Lower lobe of right lung (tissue), 2 donors: ENCODE results near the gene AHI1. TPM values are rescaled to one million over a fixed set of nuclear protein-coding genes. Genes with fewer than 3 reads are reported as not detected.

Source experiments
- ATAC-seq, 2 donors: fragments of 200-7000 bp; cut with Tn5 transposase; one replicate each; pipeline ENCODE4 v1.9.1; 2020 to 2022; ENCODE audit warnings: mild to moderate bottlenecking in 2 of 2, moderate library complexity in 2 of 2
- DNase-seq: peaks from one replicate; pipeline ENCODE4 v3.0.0-alpha.2; 2020
- H3K27ac ChIP-seq: fragments of 200-600 bp; one replicate; pipeline ENCODE4 v1.8.0; 2022
- H3K27me3 ChIP-seq: fragments of 200-600 bp; one replicate; pipeline ENCODE4 v1.8.0; 2022; ENCODE audit warnings: low read depth
- H3K36me3 ChIP-seq: fragments of 200-600 bp; one replicate; pipeline ENCODE4 v1.8.0; 2022; ENCODE audit warnings: mild to moderate bottlenecking
- H3K4me1 ChIP-seq: fragments of 200-600 bp; one replicate; pipeline ENCODE4 v1.8.0; 2022
- H3K4me3 ChIP-seq: fragments of 200-600 bp; one replicate; pipeline ENCODE4 v1.8.0; 2022; ENCODE audit warnings: mild to moderate bottlenecking
- H3K9me3 ChIP-seq: fragments of 200-600 bp; one replicate; pipeline ENCODE4 v1.8.0; 2022
- intact Hi-C: fragments of 100-400 bp; cut with DNase I; formaldehyde crosslinking; loops from one replicate; pipeline ENCODE4 v1.11.0; 2022
- total RNA-seq: library from RNA; stranded (reverse); fragmentation: NEBNext Ultra II Directional; extraction: Animal tissue kit (Norgen Biotek cat#: 25700); gene quantifications from one replicate; pipeline ENCODE4 v1.2.1, GENCODE V29; 2021
- TF ChIP-seq, protein P1 (sequence below): fragments of 200-600 bp; IDR thresholded peaks from one replicate; pipeline ENCODE4 v1.8.0; 2022; ENCODE audit warnings: antibody characterized with exemption, mild to moderate bottlenecking
- donor health status: DM: no; HTN: yes; CAD: no; lungs with severe emphysema.

AHI1 gene
- total RNA-seq, 1 donor from 2014 or later: 31.7 TPM

DNA sequence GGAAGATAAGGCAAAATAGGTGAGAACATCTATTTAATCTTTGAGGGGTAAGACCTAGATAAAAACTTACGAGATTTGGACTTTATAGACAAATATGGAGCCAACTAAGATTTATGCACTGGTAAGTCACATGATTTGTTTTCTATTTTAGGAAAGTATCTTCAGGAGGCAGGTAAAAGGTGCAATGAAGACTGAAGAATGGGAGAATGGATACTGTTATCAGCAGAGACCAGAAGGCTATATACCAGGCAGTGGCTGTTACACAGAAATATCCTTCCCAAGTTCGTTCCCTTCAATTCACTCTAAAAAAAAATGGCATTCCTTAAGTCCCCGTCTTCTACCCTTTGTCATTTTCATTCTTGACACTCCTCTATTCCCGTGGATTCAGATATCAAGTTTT lies 192.7 kb downstream of the AHI1 start:
- no peaks in the 10 kb centered on the region for H3K27me3 ChIP-seq
- H3K4me1 ChIP-seq: no peaks in the 10 kb centered on the region
- H3K27ac ChIP-seq: no peak overlapping the region
- no peaks in the 10 kb centered on the region for H3K36me3 ChIP-seq
- DNase-seq (no peak), ATAC-seq (no peak)
- intact Hi-C loops: no loop called here
- H3K9me3 ChIP-seq: no peaks in the 10 kb centered on the region
- TF ChIP-seq, protein P1, sequence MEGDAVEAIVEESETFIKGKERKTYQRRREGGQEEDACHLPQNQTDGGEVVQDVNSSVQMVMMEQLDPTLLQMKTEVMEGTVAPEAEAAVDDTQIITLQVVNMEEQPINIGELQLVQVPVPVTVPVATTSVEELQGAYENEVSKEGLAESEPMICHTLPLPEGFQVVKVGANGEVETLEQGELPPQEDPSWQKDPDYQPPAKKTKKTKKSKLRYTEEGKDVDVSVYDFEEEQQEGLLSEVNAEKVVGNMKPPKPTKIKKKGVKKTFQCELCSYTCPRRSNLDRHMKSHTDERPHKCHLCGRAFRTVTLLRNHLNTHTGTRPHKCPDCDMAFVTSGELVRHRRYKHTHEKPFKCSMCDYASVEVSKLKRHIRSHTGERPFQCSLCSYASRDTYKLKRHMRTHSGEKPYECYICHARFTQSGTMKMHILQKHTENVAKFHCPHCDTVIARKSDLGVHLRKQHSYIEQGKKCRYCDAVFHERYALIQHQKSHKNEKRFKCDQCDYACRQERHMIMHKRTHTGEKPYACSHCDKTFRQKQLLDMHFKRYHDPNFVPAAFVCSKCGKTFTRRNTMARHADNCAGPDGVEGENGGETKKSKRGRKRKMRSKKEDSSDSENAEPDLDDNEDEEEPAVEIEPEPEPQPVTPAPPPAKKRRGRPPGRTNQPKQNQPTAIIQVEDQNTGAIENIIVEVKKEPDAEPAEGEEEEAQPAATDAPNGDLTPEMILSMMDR: no peak
- H3K4me3 ChIP-seq: no peak overlapping the region

DNA sequence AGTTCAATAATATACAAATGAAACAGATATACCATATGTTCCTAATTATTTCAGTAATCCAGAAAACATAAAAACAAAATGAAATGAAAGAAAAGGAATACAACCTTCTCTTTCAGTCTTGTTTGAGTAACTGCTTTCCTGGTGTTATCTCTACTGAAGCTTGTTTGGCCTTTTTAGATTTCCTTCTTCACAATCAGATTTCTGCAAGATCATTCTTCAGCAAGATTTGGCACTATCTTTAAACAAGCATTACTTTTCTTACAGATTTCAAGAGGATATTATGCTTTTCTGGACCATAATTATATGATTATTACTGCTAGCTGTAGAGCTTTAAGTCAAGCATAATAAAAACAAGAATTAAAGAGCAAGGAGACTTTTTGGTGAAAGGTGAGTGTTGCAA lies 196.2 kb downstream of the AHI1 start:
- Histone ChIP-seq H3K4me3 (no peak overlapping the region), H3K4me1 (no peaks in the 10 kb centered on the region), H3K36me3 (no peaks in the 10 kb centered on the region), H3K27me3 (no peaks in the 10 kb centered on the region), H3K9me3 (no peaks in the 10 kb centered on the region), H3K27ac (no peak overlapping the region)
- TF ChIP-seq, protein P1: no peak
- ATAC-seq: no peak
- intact Hi-C loops: no loop called here
- no peak for DNase-seq

DNA sequence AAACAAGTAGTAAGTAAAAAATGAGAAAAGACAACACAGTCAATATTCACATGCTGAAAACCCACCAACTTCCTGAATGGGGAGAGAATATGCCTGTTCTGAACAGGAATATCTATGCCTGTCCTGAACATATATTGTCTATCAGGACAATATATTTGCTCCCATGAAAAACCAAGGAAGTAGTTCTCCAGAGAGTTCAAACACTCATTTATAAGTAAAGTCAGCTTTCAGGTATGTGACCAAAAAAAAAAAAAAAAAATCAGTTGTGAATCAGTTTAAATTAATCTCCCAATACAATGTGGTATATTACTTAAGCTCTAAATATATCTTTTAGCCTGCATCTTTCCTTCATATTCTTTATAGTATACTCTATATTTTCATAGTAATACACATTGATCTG lies 197.0 kb downstream of the AHI1 start:
- no peaks in the 10 kb centered on the region for H3K9me3 ChIP-seq
- H3K4me1 ChIP-seq: no peaks in the 10 kb centered on the region
- DNase-seq (no peak), ATAC-seq (no peak)
- H3K27me3 ChIP-seq: no peaks in the 10 kb centered on the region
- no peak overlapping the region for H3K4me3 ChIP-seq
- no peaks in the 10 kb centered on the region for H3K36me3 ChIP-seq
- intact Hi-C loops: no loop called here
- TF ChIP-seq, protein P1: no peak
- H3K27ac ChIP-seq: no peak overlapping the region

DNA sequence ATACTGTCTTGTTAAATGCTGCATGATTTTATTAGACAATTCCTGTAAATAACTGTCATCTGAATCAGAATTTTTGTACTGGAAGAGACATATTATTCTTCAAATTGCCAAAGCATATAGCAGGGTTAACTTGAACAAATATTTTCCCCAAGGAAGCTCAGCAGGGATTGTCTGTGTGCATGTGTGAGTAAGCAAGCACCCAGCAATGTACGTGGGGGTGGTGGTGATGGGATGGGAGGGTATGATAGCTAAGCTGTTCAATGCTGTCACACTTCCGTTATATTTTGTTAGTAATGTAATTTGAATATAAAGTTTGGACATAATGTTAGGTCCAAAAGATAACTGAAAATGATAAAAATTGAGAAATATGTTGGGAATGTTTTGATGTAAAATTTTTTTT lies 198.3 kb downstream of the AHI1 start:
- no peak for ATAC-seq
- intact Hi-C loops: no loop called here
- no peak overlapping the region for H3K4me3 ChIP-seq

DNA sequence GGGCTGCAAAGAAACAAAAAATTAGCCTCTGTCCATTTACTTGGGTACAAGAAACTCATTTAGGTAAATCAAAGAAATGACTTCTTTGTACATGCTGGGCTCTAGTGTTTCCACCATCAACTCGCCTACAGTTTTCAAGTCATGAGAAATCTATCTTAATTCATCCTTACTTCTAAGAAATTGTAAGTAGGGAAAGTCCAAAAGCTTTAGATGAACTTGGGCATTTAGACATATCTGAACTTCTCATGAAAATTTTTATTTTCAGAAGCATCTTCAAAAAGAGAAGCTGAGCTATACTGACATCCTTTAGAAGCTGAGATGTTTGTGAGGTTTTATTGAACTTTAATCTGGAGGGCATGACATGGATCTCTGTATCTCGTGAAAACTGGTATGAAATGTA lies 199.1 kb downstream of the AHI1 start:
- intact Hi-C loops: no loop called here
- no peaks in the 10 kb centered on the region for H3K27me3 ChIP-seq
- DNase-seq: no peak
- TF ChIP-seq, protein P1: no peak
- H3K27ac ChIP-seq: no peak overlapping the region
- no peaks in the 10 kb centered on the region for H3K36me3 ChIP-seq
- no peak overlapping the region for H3K4me3 ChIP-seq
- no peak for ATAC-seq
- no peaks in the 10 kb centered on the region for H3K4me1 ChIP-seq
- no peaks in the 10 kb centered on the region for H3K9me3 ChIP-seq

More for the DNA sequence above, 198.3 kb downstream of the AHI1 start:
- no peaks in the 10 kb centered on the region for H3K27me3 ChIP-seq
- H3K9me3 ChIP-seq: no peaks in the 10 kb centered on the region
- H3K4me1 ChIP-seq: no peaks in the 10 kb centered on the region
- no peaks in the 10 kb centered on the region for H3K36me3 ChIP-seq
- no peak for DNase-seq
- TF ChIP-seq, protein P1: no peak
- no peak overlapping the region for H3K27ac ChIP-seq

DNA sequence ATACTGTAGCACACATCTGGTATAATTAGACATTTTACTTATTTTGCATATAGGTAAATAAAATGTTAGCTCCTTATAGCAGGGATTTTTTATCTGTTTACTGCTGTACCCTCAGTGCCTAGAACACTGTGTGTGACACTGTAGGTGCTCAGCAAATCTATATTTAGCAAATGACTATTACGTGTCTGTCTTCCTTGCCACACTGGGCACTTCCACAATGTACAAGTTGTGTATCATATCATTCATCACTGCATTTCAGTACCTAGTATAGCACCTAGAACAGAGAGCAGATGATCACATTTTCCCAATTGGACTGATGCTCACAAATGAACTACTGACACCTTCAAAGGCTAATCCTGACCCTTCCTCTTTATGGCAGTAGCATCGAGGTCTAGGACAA lies 200.8 kb downstream of the AHI1 start:
- no peak overlapping the region for H3K4me3 ChIP-seq
- H3K27ac ChIP-seq: no peak overlapping the region
- DNase-seq (no peak), ATAC-seq (no peak)
- no peaks in the 10 kb centered on the region for H3K4me1 ChIP-seq
- H3K9me3 ChIP-seq: no peaks in the 10 kb centered on the region
- no peaks in the 10 kb centered on the region for H3K36me3 ChIP-seq
- H3K27me3 ChIP-seq: no peaks in the 10 kb centered on the region
- TF ChIP-seq, protein P1: no peak
- intact Hi-C loops: no loop called here
